GM12878 (cell line): Measurements from ENCODE around the gene MAB21L1. TPM values are rescaled to one million over a fixed set of nuclear protein-coding genes. Genes with fewer than 3 reads are reported as not detected.

Experiments
- ATAC-seq: fragments of 200-7000 bp; cut with Tn5 transposase; 3 replicates; pipeline ENCODE4 v1.9.1; 2020; ENCODE audit warnings: mild to moderate bottlenecking, moderate library complexity
- BruUV-seq: library from RNA; stranded (reverse); fragments of 400-500 nt; replicated peaks from 2 replicates; lab custom pipeline; 2021; lab: Mats Ljungman, UMichigan
- CTCF ChIA-PET: fragments of 300-600 bp; sonication (Branson Sonifier 250); formaldehyde crosslinking; extraction: SDS; loops from one replicate; lab custom pipeline; 2021; ENCODE audit warnings: inconsistent platforms; lab: Yijun Ruan, JAX
- POLR2A ChIA-PET: fragments of 350-600 bp; formaldehyde crosslinking; extraction: SDS; loops from one replicate; lab custom pipeline; 2021; ENCODE audit warnings: inconsistent platforms; lab: Charles Lee
- RAD21 ChIA-PET: fragments of 300-600 bp; sonication (Branson Sonifier 250); formaldehyde crosslinking; loops from one replicate; lab custom pipeline; 2023; ENCODE audit warnings: antibody characterized with exemption; ENCODE audit not compliant: unreplicated experiment; lab: Charles Lee
- SMC1A ChIA-PET: fragments of 300-600 bp; sonication (Branson Sonifier 250); formaldehyde crosslinking; loops from one replicate; lab custom pipeline; 2023; ENCODE audit not compliant: unreplicated experiment, uncharacterized antibody; lab: Charles Lee
- DNase-seq: peaks from one replicate; pipeline ENCODE4 v3.0.0-alpha.2; 2011; ENCODE audit warnings: low read depth, low spot score
- FAIRE-seq: peaks from 3 replicates; lab custom pipeline; 2011; peaks lifted over from hg19 to GRCh38; lab: Jason Lieb, UNC
- H2AFZ ChIP-seq: 2 replicates; pipeline ENCODE4 v1.6.0; 2011; ENCODE audit warnings: low read depth, low read length, control low read depth; ENCODE audit not compliant: control insufficient read depth
- H3K27ac ChIP-seq: 2 replicates; pipeline ENCODE4 v1.5.1; 2011; ENCODE audit warnings: control low read depth; ENCODE audit not compliant: control insufficient read depth, insufficient read depth
- H3K27me3 ChIP-seq, 2 experiments: replicated peaks in 1 of 2; 2 replicates each; pipeline versions ENCODE4 v1.6.0 to v1.6.1; 2011; ENCODE audit warnings: low read length in 1 of 2; ENCODE audit not compliant: control insufficient read depth in 2 of 2, insufficient read depth in 2 of 2
- H3K36me3 ChIP-seq, 2 experiments: 2 replicates each; pipeline ENCODE4 v1.5.1; 2011; ENCODE audit warnings: low read length in 1 of 2; ENCODE audit not compliant: control insufficient read depth in 2 of 2, insufficient read depth in 2 of 2
- H3K4me1 ChIP-seq: 2 replicates; pipeline ENCODE4 v1.6.1; 2011; ENCODE audit warnings: mild to moderate bottlenecking, low read length, moderate library complexity, mixed read lengths; ENCODE audit not compliant: control insufficient read depth, insufficient read depth
- H3K4me2 ChIP-seq: 2 replicates; pipeline ENCODE4 v1.6.0; 2011; ENCODE audit warnings: control low read depth; ENCODE audit not compliant: control insufficient read depth, insufficient read depth
- H3K4me3 ChIP-seq: fragments of 200-600 bp; sonication (generic); 2 replicates; pipeline ENCODE4 v1.5.1; 2016
- H3K79me2 ChIP-seq: 2 replicates; pipeline ENCODE4 v1.6.0; 2011; ENCODE audit warnings: low read length; ENCODE audit not compliant: control insufficient read depth, insufficient read depth
- H3K9ac ChIP-seq: 2 replicates; pipeline ENCODE4 v1.8.0; 2011; ENCODE audit warnings: low read length, control low read depth, mixed read lengths; ENCODE audit not compliant: control insufficient read depth, insufficient read depth
- H3K9me3 ChIP-seq: replicated peaks from 3 replicates; pipeline ENCODE4 v1.5.1; 2011; ENCODE audit warnings: mild to moderate bottlenecking, low read length; ENCODE audit not compliant: control insufficient read depth, insufficient read depth
- H4K20me1 ChIP-seq: 2 replicates; pipeline ENCODE4 v1.6.0; 2011; ENCODE audit not compliant: control insufficient read depth, insufficient read depth
- ATF3 ChIP-seq: IDR thresholded peaks from 2 replicates; pipeline ENCODE4 v1.6.1; 2011; ENCODE audit warnings: low read depth, mild to moderate bottlenecking, low read length, moderate library complexity, borderline replicate concordance; ENCODE audit errors: extremely low read depth
- BCL11A ChIP-seq: IDR thresholded peaks from 2 replicates; pipeline ENCODE4 v1.6.1; 2011; ENCODE audit warnings: low read depth, low read length
- BMI1 ChIP-seq: fragments of 450-650 bp; IDR thresholded peaks from 2 replicates; pipeline ENCODE4 v1.6.1; 2016; ENCODE audit warnings: mild to moderate bottlenecking, moderate library complexity, borderline replicate concordance
- BRCA1 ChIP-seq: IDR thresholded peaks from 2 replicates; pipeline ENCODE4 v1.6.1; 2011; ENCODE audit warnings: low read depth, low read length, improper control_type of control experiment
- CEBPB ChIP-seq, 2 experiments: fragments of 150-350 bp in 1 of 2; IDR thresholded peaks; 2 replicates each; pipeline ENCODE4 v1.6.1; 2012 to 2014; ENCODE audit warnings: low read depth in 2 of 2, low read length in 2 of 2, borderline replicate concordance in 1 of 2, inconsistent platforms in 1 of 2
- CHD4 ChIP-seq: fragments of 200-600 bp; sonication (generic); IDR thresholded peaks from 2 replicates; pipeline ENCODE4 v1.6.1; 2016; ENCODE audit warnings: mild to moderate bottlenecking
- FOS ChIP-seq: IDR thresholded peaks from 3 replicates; pipeline ENCODE4 v1.6.1; 2011; ENCODE audit warnings: borderline replicate concordance; ENCODE audit not compliant: insufficient read length; ENCODE audit errors: extremely low read depth
- LARP7 ChIP-seq: fragments of 450-650 bp; IDR thresholded peaks from 2 replicates; pipeline ENCODE4 v1.6.1; 2017; ENCODE audit warnings: mild to moderate bottlenecking
- MEF2B ChIP-seq: fragments of 450-650 bp; IDR thresholded peaks from 2 replicates; pipeline ENCODE4 v1.6.1; 2018; ENCODE audit warnings: mild to moderate bottlenecking, moderate library complexity; ENCODE audit not compliant: partially characterized antibody, poor library complexity, severe bottlenecking
- MYC ChIP-seq: IDR thresholded peaks from 2 replicates; pipeline ENCODE4 v1.6.1; 2011; ENCODE audit warnings: mild to moderate bottlenecking, low read length, moderate library complexity, inconsistent platforms; ENCODE audit not compliant: insufficient read depth, insufficient replicate concordance, insufficient read length, severe bottlenecking
- POLR2AphosphoS2 ChIP-seq: IDR thresholded peaks from 2 replicates; pipeline ENCODE4 v1.6.1; 2011; ENCODE audit warnings: low read depth, mild to moderate bottlenecking, low read length, improper control_type of control experiment, moderate library complexity
- RAD21 ChIP-seq: IDR thresholded peaks from 2 replicates; pipeline ENCODE4 v1.6.1; 2011; ENCODE audit warnings: mild to moderate bottlenecking, low read depth, low read length, moderate library complexity; ENCODE audit not compliant: insufficient read depth
- SMARCA5 ChIP-seq: fragments of 450-650 bp; IDR thresholded peaks from 2 replicates; pipeline ENCODE4 v1.6.1; 2017; ENCODE audit warnings: mild to moderate bottlenecking
- TCF12 ChIP-seq: IDR thresholded peaks from 2 replicates; pipeline ENCODE4 v1.6.1; 2011; ENCODE audit warnings: low read depth, mild to moderate bottlenecking, low read length
- TCF7 ChIP-seq: IDR thresholded peaks from 2 replicates; pipeline ENCODE4 v1.6.1; 2014; ENCODE audit warnings: antibody characterized with exemption, borderline replicate concordance
- USF1 ChIP-seq: IDR thresholded peaks from 2 replicates; pipeline ENCODE4 v1.6.1; 2011; ENCODE audit warnings: borderline replicate concordance, low read depth, mild to moderate bottlenecking, moderate library complexity, mixed read lengths, low read length; ENCODE audit not compliant: insufficient read depth; ENCODE audit errors: extremely low read length
- WGBS: methylation state at CpG from one replicate; pipeline ENCODE4 v1.1.6; 2016; ENCODE audit warnings: low lambda C conversion rate; ENCODE audit not compliant: insufficient replicate concordance, insufficient coverage; ENCODE audit errors: missing lambda C conversion rate; 5-methylcytosine and 5-hydroxymethylcytosine counted together
- in situ Hi-C: fragments of 300-500 bp; cut with MboI; formaldehyde crosslinking; loops from 9 replicates; pipeline ENCODE4 v1.14.3; 2018; ENCODE audit warnings: mixed read lengths
- intact Hi-C: fragments of 100-400 bp; cut with micrococcal nuclease; formaldehyde crosslinking; loops from one replicate; pipeline ENCODE4 v1.14.2; 2022; ENCODE audit not compliant: unreplicated experiment
- polyA plus RNA-seq, 11 experiments: library from polyadenylated mRNA; depleted of rRNA in 4 of 11; unstranded in 6 of 11; stranded (reverse) in 5 of 11; fragments of >200 nt; fragmentation: Nextera tagmentation in 4 of 11; fragmentation: Illumina TruSeq in 1 of 11; extraction: Ambion mirVana in 4 of 11; extraction: Trizol in 1 of 11; gene quantifications; 1 replicate in 1 of 11; 2 replicates in 10 of 11; pipeline versions ENCODE4 v1.2.1 to v1.2.3, GENCODE V29; 2011 to 2016; ENCODE audit warnings: inconsistent platforms in 2 of 11, missing spikeins in 2 of 11, low read depth in 1 of 11
- total RNA-seq, 4 experiments: library from RNA; depleted of rRNA in 3 of 4; stranded (reverse); fragments of >200 nt in 3 of 4; fragmentation: Illumina TruSeq in 1 of 4; extraction: Trizol in 1 of 4; gene quantifications; 2 replicates each; pipeline versions ENCODE4 v1.2.1 to v1.2.3, GENCODE V29; 2013 to 2021

MAB21L1 gene
- total and polyA plus RNA-seq, 10 of the 15 experiments (the other 5 are each of a cell fraction or from before 2014, with no cell fraction given): 0.01 to 0.05 TPM; not detected in 8

- in situ Hi-C loops: no loop called here
These were observed 38.5 kb upstream of the MAB21L1 start for GRCh38 chr13:35514801-35515502.

More at GRCh38 chr13:35514801-35515502, 38.5 kb upstream of the MAB21L1 start:
- Histone ChIP-seq H3K9me3 (no peaks in the 10 kb centered on the region), H3K36me3 (no peaks in the 10 kb centered on the region), H3K27me3 (no peaks in the 10 kb centered on the region), H3K4me2 (no peak overlapping the region), H2AFZ (no peak overlapping the region), H3K79me2 (no peaks in the 10 kb centered on the region), H3K4me1 (no peaks in the 10 kb centered on the region), H3K9ac (no peak overlapping the region), H3K4me3 (no peak overlapping the region), H4K20me1 (no peaks in the 10 kb centered on the region), H3K27ac (no peak overlapping the region)
- TF ChIP-seq ATF3 (no peak), TCF12 (no peak), BCL11A (no peak), USF1 (no peak), BMI1 (no peak), TCF7 (no peak), LARP7 (no peak), POLR2AphosphoS2 (no peak), SMARCA5 (no peak), BRCA1 (no peak), MYC (no peak), FOS (no peak), CEBPB (IDR thresholded peaks at IDR 0.05; ENCODE audit: borderline replicate concordance in 1 of 2, low read depth in 2 of 2, low read length in 2 of 2) (no peak), MEF2B (no peak), CHD4 (no peak), RAD21 (no peak)
- ATAC-seq: no peak
- POLR2A ChIA-PET: no interaction called here
- FAIRE-seq: no peak
- no peak for DNase-seq
- SMC1A ChIA-PET: no interaction called here
- BruUV-seq: no TSS peak
- 24% methylated on average over 6 of the region's 6 CpGs for WGBS
- CTCF ChIA-PET: interaction anchor here (0.7 kb wide), 1 partner anchor 12 kb away, joined by 4 read pairs; no protein-coding TSS in a partner anchor
- intact Hi-C loops: no loop called here
- RAD21 ChIA-PET: no interaction called here
